Measurements from ENCODE around the gene FNBP1. TPM values are rescaled to one million over a fixed set of nuclear protein-coding genes. Genes with fewer than 3 reads are reported as not detected.

Gene FNBP1
- total RNA-seq, 4 donors from 2014 or later: 13.3 to 30.0 (median 17.9) TPM

- no peak for DNase-seq
- no peak for ATAC-seq
- Histone ChIP-seq H3K36me3 (peaks cover 0 to 39% of the 10 kb centered on the region in 2 donors), H3K4me3 (no peak overlapping the region), H3K27ac (no peak overlapping the region), H3K27me3 (no peaks in the 10 kb centered on the region), H3K9me3 (no peaks in the 10 kb centered on the region), H3K4me1 (no peaks in the 10 kb centered on the region)
- in situ Hi-C loops (cut with MboI; ENCODE audit: low sequenced_read_pairs in 4 of 4) (no loop called here), intact Hi-C loops (cut with DNase I; ENCODE audit: low total_unique reads) (no loop called here)
- TF ChIP-seq CTCF (IDR thresholded peaks at IDR 0.05 in 4 of 5, conservative IDR thresholded peaks at IDR 0.05 in 1 of 5): no peak
- TF ChIP-seq POLR2A (IDR thresholded peaks at IDR 0.05): no peak
These were observed 194.1 kb downstream of the FNBP1 start for GRCh38 chr9:129848712-129849441.

- no peak for TF ChIP-seq CTCF (IDR thresholded peaks at IDR 0.05 in 4 of 5, conservative IDR thresholded peaks at IDR 0.05 in 1 of 5)
- Histone ChIP-seq H3K27ac (no peak overlapping the region), H3K27me3 (no peaks in the 10 kb centered on the region), H3K36me3 (peaks cover 0 to 6% of the 10 kb centered on the region in 2 donors), H3K4me1 (no peaks in the 10 kb centered on the region), H3K9me3 (no peaks in the 10 kb centered on the region), H3K4me3 (no peak overlapping the region)
- DNase-seq (no peak), ATAC-seq (no peak)
- intact Hi-C loops (cut with DNase I; ENCODE audit: low total_unique reads): no loop called here
- in situ Hi-C loops (cut with MboI; ENCODE audit: low sequenced_read_pairs in 4 of 4): no loop called here
These were observed 197.6 kb downstream of the FNBP1 start for GRCh38 chr9:129845373-129845772.

DNA sequence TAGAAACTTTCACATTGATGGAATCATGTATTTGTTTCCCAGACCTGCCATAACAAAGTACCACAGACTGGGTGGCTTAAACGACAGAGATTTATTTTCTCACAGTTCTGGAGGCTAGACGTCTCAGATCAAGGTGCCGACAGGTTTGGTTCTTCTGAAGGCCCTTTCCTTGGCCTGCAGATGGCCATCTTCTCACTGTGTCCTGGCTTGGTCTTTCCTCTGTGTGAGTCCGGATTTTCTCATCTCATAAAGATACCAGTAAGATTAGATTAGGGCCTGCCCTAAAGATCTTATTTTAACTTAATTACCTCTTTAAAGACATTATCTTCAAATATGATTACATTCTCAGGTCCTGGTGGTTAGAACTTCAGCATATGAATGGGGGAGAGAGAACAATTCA, 201.9 kb downstream of the FNBP1 start:
- H3K27ac ChIP-seq: no peak overlapping the region
- peaks cover 11 to 13% of the 10 kb centered on the region in 2 donors for H3K4me1 ChIP-seq
- H3K9me3 ChIP-seq: no peaks in the 10 kb centered on the region
- H3K27me3 ChIP-seq: no peaks in the 10 kb centered on the region
- TF ChIP-seq POLR2A (IDR thresholded peaks at IDR 0.05) (no peak), CTCF (IDR thresholded peaks at IDR 0.05 in 4 of 5, conservative IDR thresholded peaks at IDR 0.05 in 1 of 5) (no peak)
- intact Hi-C loops (cut with DNase I; ENCODE audit: low total_unique reads) (no loop called here), in situ Hi-C loops (cut with MboI; ENCODE audit: low sequenced_read_pairs in 4 of 4) (no loop called here)
- H3K4me3 ChIP-seq: no peak overlapping the region
- H3K36me3 ChIP-seq: no peaks in the 10 kb centered on the region
- ATAC-seq (no peak), DNase-seq (no peak)

- Histone ChIP-seq H3K9me3 (no peaks in the 10 kb centered on the region), H3K27me3 (no peaks in the 10 kb centered on the region), H3K4me3 (no peak overlapping the region), H3K4me1 (peaks cover 15 to 16% of the 10 kb centered on the region in 2 donors), H3K36me3 (no peaks in the 10 kb centered on the region), H3K27ac (no peak overlapping the region)
- in situ Hi-C loops (cut with MboI; ENCODE audit: low sequenced_read_pairs in 4 of 4): no loop called here
- no peak for DNase-seq
- ATAC-seq: no peak
- TF ChIP-seq POLR2A (IDR thresholded peaks at IDR 0.05): no peak
- no peak for TF ChIP-seq CTCF (IDR thresholded peaks at IDR 0.05 in 4 of 5, conservative IDR thresholded peaks at IDR 0.05 in 1 of 5)
- intact Hi-C loops (cut with DNase I; ENCODE audit: low total_unique reads): no loop called here
These were observed 203.0 kb downstream of the FNBP1 start for GRCh38 chr9:129840034-129840433.
